ENCODE results near the gene EVC2. TPM values are rescaled to one million over a fixed set of nuclear protein-coding genes. Genes with fewer than 3 reads are reported as not detected.

Gene EVC2
- total RNA-seq, 1 experiment from 2014 or later = 7.8 TPM

- Histone ChIP-seq H3K56ac (ENCODE audit: insufficient read length, low read depth, low read length) (no peak overlapping the region), H3K14ac (ENCODE audit: insufficient read depth, low read length) (no peak overlapping the region), H2BK12ac (ENCODE audit: insufficient read length, low read depth, low read length) (no peak overlapping the region), H3K23me2 (ENCODE audit: insufficient read length, low read depth, low read length, poor library complexity, severe bottlenecking) (no peaks in the 10 kb centered on the region), H2BK20ac (ENCODE audit: low read depth, low read length, poor library complexity, severe bottlenecking) (no peak overlapping the region), H2AK5ac (ENCODE audit: insufficient read length, low read length) (no peak overlapping the region), H2AFZ (ENCODE audit: low read length) (no peak overlapping the region), H4K8ac (replicated peaks; ENCODE audit: insufficient read length, low read depth, low read length) (no peak overlapping the region), H4K5ac (ENCODE audit: insufficient read length, low read depth, low read length) (no peak overlapping the region), H3K4ac (ENCODE audit: low read depth, low read length) (no peak overlapping the region), H3K4me2 (ENCODE audit: insufficient read depth, insufficient read length, low read length) (no peak overlapping the region), H3K79me2 (ENCODE audit: insufficient read depth, low read length) (no peaks in the 10 kb centered on the region), H3K4me1 (ENCODE audit: insufficient read depth, low read length) (no peaks in the 10 kb centered on the region), H3K18ac (ENCODE audit: insufficient read length, low read depth, low read length) (no peak overlapping the region), H3K27ac (ENCODE audit: insufficient read length, low read depth, low read length) (no peak overlapping the region), H3K9ac (ENCODE audit: extremely low read depth, insufficient read length, low read length) (no peak overlapping the region), H3K79me1 (ENCODE audit: insufficient read depth, low read depth, low read length, poor library complexity, severe bottlenecking) (no peaks in the 10 kb centered on the region), H3K23ac (ENCODE audit: insufficient read length, low read depth, low read length) (no peak overlapping the region), H3T11ph (ENCODE audit: low read length) (no peak overlapping the region), H2BK120ac (ENCODE audit: low read depth, low read length, poor library complexity, severe bottlenecking) (no peak overlapping the region), H2BK15ac (ENCODE audit: low read depth, low read length) (no peak overlapping the region), H2BK5ac (ENCODE audit: insufficient read length, low read length) (no peak overlapping the region), H3K9me3 (ENCODE audit: control insufficient read depth, low read depth, low read length) (no peaks in the 10 kb centered on the region), H4K20me1 (ENCODE audit: control insufficient read depth, insufficient read depth, insufficient read length) (no peaks in the 10 kb centered on the region), H4K91ac (ENCODE audit: insufficient read length, low read depth, low read length) (no peak overlapping the region), H3K27me3 (ENCODE audit: insufficient read depth, low read length) (no peaks in the 10 kb centered on the region)
- no CpG with 5 or more reads among the region's 5 CpGs for WGBS (ENCODE audit: extremely low coverage, insufficient read length, low lambda C conversion rate)
- H3K27me3 Mint-ChIP-seq (ENCODE audit: low read depth) = peaks cover 5% of the 10 kb centered on the region
- no peak overlapping the region for H3K27ac Mint-ChIP-seq
- H3K4me1 Mint-ChIP-seq = peaks cover 10 to 14% of the 10 kb centered on the region in 2 experiments
- no peak for DNase-seq
- H3K4me3 Mint-ChIP-seq = no peak overlapping the region
- peaks cover 0 to 4% (median 3%) of the 10 kb centered on the region in 3 experiments; a peak in 2 of 7 replicates for H3K36me3 Mint-ChIP-seq (ENCODE audit: insufficient read depth in 1 of 3, low read depth in 3 of 3)
- no peak for TF ChIP-seq CTCF (conservative IDR thresholded peaks at IDR 0.05)
- H3K9me3 Mint-ChIP-seq = peaks cover 7 to 14% of the 10 kb centered on the region in 2 experiments
Measured at GRCh38 chr4:5524446-5525299, 183.7 kb downstream of the EVC2 start.
